HG02623 (cell line): ENCODE results near the gene IRF9.

Experiments used
- ATAC-seq: cut with Tn5 transposase; IDR thresholded peaks from one replicate; pipeline ENCODE4 v1.9.1; 2021; ENCODE audit warnings: moderate library complexity; ENCODE audit not compliant: unreplicated experiment

IRF9 gene

GRCh38 chr14:24146978-24147760 is 13.9 kb upstream of the IRF9 start, which contains the start of gene RNF31:
TSS of gene RNF31 (plus strand) at chr14:24147498. CDS start at chr14:24147699, 201 bp downstream.
- ATAC-seq: peak; percentile 78

DNA sequence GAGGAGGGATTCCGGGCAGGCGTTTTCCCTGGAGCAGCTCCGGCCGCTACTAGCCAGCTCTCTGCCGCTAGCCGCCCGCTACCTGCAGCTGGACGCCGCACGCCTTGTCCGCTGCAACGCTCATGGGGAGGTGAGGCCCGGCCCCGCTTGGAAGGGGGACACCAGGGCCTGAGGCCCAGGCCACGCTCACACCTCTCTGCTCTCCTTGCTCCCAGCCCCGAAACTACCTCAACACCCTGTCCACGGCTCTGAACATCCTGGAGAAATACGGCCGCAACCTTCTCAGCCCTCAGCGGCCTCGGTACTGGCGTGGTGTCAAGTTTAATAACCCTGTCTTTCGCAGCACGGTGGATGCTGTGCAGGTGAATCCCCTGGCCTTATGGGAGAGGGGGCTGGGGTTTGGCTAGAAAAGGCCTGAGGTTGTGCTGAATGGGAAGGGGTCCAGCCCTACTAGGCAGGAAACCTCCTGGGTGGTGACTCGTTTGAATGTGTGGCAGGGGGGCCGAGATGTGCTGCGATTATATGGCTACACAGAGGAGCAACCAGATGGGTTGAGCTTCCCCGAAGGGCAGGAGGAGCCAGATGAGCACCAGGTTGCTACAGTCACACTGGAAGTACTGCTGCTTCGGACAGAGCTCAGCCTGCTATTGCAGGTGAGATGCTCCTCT is 13.2 kb upstream of the IRF9 start:
- ATAC-seq: no peak

DNA sequence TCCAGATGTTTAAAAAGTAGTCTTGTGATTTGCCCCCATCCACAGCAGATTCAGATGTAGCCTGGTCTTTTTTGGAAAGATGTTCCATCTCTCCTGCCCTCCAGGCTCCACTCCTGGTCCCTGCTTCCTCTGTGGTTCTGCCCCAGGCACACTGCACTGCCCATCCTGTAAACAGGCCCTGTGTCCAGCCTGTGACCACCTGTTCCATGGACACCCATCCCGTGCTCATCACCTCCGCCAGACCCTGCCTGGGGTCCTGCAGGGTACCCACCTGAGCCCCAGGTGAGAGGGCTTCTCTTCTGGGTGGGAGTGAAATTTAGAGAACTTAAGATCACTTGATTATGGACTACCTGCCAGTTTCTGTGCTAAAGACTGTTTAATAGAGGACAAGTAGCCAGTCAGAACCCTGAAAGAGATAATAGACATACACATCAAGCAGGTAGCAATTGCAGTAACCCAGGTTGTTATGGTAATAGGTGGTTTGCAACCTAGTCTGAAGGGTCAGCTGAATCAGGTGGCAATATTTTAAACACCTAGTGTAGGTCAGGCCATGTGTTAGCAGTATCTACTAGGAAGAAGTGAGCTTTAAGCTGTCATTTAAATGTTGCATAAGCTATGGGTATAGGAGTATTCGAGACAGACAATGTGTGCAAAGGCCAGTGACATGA is 11.6 kb upstream of the IRF9 start:
- no peak for ATAC-seq

DNA sequence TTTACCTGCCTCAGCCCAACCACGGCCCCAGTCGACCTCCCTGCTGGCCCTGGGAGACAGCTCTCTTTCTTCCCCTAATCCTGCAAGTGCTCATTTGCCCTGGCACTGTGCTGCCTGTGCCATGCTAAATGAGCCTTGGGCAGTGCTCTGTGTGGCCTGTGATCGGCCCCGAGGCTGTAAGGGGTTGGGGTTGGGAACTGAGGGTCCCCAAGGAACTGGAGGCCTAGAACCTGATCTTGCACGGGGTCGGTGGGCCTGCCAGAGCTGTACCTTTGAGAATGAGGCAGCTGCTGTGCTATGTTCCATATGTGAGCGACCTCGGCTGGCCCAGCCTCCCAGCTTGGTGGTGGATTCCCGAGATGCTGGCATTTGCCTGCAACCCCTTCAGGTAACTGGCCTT is 11.0 kb upstream of the IRF9 start:
- ATAC-seq: no peak

DNA sequence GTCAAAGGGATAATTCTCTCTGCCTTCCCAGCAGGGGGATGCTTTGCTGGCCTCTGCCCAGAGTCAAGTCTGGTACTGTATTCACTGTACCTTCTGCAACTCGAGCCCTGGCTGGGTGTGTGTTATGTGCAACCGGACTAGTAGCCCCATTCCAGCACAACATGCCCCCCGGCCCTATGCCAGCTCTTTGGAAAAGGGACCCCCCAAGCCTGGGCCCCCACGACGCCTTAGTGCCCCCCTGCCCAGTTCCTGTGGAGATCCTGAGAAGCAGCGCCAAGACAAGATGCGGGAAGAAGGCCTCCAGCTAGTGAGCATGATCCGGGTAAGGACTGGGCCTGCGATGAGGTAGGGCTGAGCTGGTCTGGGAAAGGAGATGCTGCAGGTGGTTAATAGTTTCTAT is 10.5 kb upstream of the IRF9 start:
- no peak for ATAC-seq

DNA sequence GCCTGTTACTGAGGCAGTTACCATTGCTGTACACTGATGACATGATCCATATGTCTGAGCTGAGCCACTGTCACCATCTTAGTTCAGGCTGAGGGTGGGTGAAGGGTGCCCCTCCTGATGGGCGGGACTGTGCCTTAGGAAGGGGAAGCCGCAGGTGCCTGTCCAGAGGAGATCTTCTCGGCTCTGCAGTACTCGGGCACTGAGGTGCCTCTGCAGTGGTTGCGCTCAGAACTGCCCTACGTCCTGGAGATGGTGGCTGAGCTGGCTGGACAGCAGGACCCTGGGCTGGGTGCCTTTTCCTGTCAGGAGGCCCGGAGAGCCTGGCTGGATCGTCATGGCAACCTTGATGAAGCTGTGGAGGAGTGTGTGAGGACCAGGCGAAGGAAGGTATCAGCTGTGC is 10.1 kb upstream of the IRF9 start:
- ATAC-seq: no peak

DNA sequence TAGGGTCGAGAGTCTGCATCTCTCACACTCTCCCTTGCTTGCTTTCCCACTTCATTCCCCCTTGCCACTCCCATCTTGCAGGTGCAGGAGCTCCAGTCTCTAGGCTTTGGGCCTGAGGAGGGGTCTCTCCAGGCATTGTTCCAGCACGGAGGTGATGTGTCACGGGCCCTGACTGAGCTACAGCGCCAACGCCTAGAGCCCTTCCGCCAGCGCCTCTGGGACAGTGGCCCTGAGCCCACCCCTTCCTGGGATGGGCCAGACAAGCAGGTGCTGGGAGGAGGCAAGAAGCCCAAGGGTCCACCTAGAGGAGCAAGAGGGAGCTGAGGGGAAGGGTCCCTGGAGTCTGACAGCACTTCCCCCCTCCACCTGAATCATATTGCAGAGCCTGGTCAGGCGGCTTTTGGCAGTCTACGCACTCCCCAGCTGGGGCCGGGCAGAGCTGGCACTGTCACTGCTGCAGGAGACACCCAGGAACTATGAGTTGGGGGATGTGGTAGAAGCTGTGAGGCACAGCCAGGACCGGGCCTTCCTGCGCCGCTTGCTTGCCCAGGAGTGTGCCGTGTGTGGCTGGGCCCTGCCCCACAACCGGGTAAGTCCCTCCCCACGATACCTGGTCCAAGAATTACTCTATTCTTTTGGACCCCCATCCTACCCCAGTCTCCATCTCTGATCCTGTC is 9.5 kb upstream of the IRF9 start:
- no peak for ATAC-seq

DNA sequence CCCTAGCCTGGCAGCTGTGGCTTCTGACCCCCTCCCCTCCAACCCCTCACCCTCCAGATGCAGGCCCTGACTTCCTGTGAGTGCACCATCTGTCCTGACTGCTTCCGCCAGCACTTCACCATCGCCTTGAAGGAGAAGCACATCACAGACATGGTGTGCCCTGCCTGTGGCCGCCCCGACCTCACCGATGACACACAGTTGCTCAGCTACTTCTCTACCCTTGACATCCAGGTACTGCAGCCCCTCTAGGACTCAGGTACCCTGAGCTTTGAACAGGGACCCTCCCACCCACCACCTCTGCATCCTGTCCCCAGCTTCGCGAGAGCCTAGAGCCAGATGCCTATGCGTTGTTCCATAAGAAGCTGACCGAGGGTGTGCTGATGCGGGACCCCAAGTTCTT is 6.0 kb upstream of the IRF9 start:
- no peak for ATAC-seq

DNA sequence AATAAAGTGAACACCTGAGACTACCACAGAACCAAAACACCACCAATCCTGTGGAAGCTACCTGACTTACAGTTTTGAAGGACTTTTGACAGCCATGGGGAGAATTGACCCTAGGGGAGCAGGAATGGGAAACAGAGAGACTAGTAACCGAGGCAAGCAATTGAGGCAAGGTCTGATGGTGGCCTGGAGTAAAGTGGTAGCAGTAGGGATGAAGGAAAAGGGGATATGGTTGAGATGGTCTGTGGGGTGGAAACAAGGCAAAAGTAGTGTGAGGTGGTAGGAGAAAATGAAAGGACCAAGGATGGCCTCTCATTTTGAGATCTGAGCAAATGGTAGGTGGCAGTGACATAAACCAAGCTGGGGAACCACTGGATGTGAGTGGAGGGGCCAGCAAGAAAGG is 4.2 kb upstream of the IRF9 start:
- no peak for ATAC-seq

DNA sequence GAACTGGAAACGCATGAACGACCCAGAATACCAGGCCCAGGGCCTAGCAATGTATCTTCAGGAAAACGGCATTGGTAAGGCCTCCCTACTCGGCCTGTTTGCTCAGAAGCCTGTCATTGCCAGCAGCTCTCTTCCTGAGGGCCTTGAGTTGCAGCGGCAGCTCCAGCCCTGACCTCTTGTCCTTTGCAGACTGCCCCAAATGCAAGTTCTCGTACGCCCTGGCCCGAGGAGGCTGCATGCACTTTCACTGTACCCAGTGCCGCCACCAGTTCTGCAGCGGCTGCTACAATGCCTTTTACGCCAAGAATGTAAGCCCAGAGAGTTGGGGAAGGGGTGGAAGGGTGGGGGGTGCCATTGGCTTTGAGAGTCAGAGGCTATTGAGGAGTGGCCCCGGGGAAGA is 3.7 kb upstream of the IRF9 start:
- no peak for ATAC-seq

GRCh38 chr14:24159777-24160498 is 1.1 kb upstream of the IRF9 start:
- ATAC-seq: no peak

DNA sequence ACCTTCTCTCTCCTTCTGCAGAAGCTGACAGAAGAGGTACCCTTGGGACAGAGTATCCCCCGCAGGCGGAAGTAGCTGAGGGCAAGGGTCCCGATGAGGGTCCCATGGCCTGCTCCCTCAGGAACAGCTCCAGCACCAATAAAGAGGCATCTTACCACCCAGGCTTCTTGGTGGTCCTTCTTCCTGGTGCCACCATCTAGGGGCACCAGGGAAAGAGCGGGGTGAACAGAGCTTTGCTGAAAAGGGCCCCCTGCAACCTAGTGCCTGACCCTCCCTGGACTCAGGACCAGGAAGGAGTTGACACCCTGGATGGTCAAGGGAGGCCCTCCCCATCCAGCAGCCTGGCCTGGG is 591 bp upstream of the IRF9 start:
- ATAC-seq: no peak

DNA sequence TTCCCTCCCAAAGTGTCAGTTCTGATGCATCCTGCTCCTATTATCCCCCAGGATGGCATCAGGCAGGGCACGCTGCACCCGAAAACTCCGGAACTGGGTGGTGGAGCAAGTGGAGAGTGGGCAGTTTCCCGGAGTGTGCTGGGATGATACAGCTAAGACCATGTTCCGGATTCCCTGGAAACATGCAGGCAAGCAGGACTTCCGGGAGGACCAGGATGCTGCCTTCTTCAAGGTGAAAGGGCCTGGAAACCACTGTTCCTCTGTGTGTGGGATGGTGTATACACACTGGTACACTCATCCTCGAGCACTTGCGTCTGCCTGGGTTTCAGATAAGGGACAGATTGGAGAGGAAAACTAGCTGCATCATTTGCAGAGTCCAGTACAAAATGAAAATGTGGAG is 1.0 kb downstream of the IRF9 start:
- ATAC-seq: no peak

DNA sequence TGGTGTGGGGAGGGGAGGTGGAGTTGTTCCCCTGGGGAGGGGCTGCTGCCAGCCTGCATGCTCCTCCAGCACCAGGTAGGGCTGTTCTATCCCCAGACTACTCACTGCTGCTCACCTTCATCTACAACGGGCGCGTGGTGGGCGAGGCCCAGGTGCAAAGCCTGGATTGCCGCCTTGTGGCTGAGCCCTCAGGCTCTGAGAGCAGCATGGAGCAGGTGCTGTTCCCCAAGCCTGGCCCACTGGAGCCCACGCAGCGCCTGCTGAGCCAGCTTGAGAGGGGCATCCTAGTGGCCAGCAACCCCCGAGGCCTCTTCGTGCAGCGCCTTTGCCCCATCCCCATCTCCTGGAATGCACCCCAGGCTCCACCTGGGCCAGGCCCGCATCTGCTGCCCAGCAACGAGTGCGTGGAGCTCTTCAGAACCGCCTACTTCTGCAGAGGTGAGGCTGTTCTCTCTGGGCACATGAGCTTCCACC is 3.5 kb downstream of the IRF9 start:
- ATAC-seq: no peak

DNA sequence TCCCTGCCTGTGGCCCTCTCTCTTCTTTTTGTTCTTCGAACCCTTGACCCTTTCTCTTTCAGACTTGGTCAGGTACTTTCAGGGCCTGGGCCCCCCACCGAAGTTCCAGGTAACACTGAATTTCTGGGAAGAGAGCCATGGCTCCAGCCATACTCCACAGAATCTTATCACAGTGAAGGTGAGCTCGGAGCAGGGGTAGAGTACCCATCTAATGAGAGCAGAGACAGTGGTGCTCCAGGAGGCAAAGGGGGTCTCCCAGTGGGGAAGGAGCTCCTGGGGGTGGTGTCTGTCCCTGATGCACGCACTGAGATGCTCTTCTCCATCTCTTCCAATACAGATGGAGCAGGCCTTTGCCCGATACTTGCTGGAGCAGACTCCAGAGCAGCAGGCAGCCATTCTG is 4.7 kb downstream of the IRF9 start:
- no peak for ATAC-seq

DNA sequence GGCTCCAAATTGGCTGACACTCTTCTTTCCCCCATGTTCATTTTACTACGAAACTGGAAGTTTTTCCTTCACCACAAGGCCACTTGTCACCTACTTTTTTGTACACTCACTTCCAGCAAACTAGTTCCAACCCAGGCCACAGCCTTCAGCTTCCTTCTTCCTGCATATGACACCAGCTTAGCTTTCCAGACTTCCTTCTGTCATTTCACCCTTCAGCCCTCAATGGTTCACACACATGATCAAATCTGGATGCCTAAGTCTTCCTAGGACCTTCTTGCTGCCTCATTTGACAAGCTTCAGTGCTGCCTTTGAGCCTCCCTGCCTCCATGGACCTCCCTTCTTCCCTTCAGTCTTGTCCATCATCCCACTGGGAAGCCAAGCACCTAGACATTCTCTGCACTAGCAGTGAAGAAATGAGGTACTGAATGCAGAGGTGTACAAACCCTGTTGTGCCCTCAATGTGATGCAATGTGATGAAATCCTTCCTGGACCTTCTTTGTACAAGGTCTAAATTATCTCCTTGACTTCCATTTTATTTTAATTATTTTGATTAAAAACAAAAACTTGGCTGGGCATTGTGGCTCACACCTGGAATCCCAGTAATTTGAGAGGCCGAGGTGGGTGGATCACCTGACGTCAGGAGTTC is 6.5 kb downstream of the IRF9 start:
- no peak for ATAC-seq

- peak; percentile 74 for ATAC-seq
These were observed 10.6 kb downstream of the IRF9 start, which contains the start of gene REC8 for GRCh38 chr14:24171422-24172260. TSS of gene REC8 (plus strand) at chr14:24172080. CDS start at chr14:24172553, 473 bp downstream.

DNA sequence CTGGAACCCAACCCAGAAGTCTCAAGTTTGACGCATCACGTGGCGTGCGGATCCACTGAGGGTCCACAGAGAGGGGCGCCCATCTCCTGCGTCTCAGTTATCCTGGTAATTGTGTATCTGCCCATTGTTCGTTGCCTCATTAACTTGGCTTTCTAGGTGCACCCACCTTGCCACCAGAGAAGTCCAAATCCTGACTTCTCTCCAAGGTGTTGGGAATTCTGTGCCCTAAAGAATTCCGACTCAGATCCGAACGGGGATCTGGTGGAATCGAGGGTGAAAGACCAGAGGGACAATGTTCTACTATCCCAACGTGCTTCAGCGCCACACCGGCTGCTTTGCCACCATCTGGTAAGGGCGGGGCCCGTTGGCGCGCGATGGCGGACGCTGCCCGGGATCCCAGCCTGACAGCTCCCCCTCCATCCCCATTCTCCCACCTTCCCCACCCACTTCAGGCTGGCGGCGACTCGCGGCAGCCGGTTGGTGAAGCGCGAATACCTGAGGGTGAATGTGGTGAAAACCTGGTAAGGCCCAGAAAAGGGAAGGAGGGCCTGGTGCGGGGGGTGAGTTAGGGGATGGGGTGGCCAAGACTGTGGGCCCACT is 11.3 kb downstream of the IRF9 start:
- ATAC-seq: no peak

- ATAC-seq: no peak
These were observed 11.8 kb downstream of the IRF9 start for GRCh38 chr14:24172871-24173281.
